ENCODE measurements around the gene JUN.

DNA sequence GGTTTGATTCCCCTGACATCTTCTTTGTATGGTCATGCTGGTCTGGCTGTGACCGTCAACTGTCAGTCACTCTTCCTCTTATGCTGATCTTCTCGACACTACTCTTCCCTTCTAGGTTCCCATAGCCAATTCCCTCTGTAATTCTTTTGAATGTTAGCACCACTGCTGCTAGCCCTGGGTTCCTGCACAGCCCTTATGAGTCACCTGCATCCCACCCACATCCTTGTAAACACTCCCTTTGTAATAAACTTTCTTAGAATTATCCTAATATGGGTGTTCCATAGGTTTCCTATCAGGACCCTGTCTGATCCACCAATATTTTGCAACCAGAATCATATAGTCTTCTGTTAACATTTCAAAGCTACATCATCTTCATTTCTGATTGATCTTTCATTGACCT, 37.1 kb downstream of the JUN start:
- TF ChIP-seq CTCF (optimal IDR thresholded peaks at IDR 0.05 in 1 of 3, IDR thresholded peaks at IDR 0.05 in 1 of 3, conservative IDR thresholded peaks at IDR 0.05 in 1 of 3; ENCODE audit: extremely low read depth in 1 of 3, insufficient read depth in 2 of 3, low read length in 3 of 3) (no peak), EZH2 (IDR thresholded peaks at IDR 0.05; ENCODE audit: low read length) (no peak)
